NOMO-1 (cell line): Measurements from ENCODE around the gene HECW1.
"Not testable (repeated sequence)": the region's sequence is repeated elsewhere in the genome, so short reads cannot be mapped to it uniquely, and the experiment has no call there.

Source experiments
- DNase-seq, 2 experiments: peaks; one replicate each; lab custom pipeline; 2025; ENCODE audit not compliant: unreplicated experiment in 2 of 2; lab: John Stamatoyannopoulos, UW

HECW1 gene

GRCh38 chr7:43111630-43112458, 603 bp upstream of the HECW1 start:
- no peak for DNase-seq

DNA sequence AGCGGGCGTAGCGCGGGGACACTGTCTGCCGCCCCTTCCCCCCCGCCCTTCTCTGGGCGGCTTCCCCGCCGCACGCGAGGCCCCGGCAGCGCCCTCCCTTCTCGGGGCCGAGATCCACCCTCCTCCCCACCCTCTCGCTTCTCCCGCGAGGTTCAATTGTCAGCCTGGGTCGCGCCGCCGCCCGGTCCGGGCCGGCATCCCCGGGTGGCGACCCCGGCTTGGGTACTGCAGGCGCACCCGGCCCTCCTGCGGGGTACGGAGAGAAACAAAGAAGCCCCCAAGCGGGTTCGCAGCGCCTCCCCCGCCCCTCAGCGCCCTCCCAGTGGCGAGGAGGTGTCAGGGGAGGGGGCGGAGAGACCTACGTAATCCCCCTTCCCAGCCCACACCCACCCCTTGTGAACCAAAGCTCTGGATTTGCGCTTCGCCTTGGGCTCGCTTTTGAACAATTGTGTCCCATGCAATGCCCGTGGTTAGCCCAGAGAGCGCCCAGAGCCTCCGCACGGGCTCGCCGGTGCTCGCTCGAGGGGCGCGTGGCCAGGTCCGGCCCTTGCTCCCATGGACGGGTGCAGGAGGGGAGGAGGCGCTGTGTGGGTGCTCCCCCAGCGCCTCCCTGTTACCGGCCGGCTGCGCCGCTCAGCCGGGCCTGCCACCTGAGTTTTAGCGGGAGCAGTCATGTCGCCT, 634 bp downstream of the HECW1 start:
- DNase-seq, result no peak

- no peak for DNase-seq
Observed at GRCh38 chr7:43113622-43114457, 1.4 kb downstream of the HECW1 start.

DNA sequence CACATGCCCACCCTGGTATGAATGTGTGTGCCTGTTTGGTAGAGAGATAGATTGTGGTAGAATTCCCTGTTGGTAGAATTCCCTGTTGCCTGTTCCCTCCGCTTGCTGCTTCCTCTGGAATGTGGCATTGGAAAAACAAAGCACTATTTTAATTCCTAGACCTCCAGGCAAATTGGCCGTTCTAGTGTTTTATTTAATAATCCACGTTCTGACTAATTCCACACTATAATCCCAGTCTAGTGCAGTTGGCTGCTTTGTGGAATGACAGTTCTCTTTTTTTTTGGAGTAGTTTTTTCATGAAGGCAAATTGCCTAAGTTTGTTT, 2.0 kb downstream of the HECW1 start:
- no peak for DNase-seq

GRCh38 chr7:43116451-43116850, 4.0 kb downstream of the HECW1 start:
- DNase-seq, result no peak

DNA sequence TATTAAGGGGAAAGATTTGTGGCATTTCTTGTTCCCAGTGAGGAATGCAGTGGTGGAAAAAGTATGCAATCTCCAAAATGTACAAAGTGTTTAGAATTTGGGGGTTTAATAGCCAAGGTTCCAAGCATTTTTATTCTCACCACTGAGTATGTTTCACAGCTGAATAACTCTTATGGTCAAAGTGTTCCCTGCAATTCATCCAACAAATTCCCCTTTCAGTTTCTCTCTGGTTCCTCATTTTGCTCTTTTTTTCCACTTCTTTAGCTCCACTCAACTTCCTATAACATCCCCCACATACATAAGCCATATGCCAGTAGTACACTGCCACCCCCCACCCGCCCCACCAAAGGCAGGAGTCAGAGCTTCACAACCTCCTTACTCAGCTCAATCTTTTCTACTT, 4.6 kb downstream of the HECW1 start:
- DNase-seq, result peak in 1 of 2 experiments; percentile 50

- DNase-seq, result no peak
Observed at GRCh38 chr7:43117861-43118260, 5.4 kb downstream of the HECW1 start.

DNA sequence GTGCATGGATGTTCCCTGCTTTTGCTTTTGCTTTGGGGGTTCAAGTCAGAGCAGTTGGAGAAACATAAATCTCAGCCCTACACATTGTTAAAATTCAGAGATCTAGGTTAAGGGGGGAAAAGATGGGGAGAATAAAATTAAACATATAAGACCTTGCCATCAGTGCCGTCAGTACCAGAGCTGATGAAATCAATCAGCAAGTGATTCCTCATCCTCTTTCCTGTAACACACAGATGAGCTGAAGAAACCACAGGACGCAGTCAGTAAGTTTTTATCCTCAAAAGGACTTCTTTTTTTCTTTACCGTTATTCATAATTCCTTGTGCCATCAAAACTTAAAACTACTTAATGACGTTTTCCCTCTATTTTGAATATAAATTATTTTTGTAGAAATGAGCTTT, 5.9 kb downstream of the HECW1 start:
- DNase-seq, result no peak

GRCh38 chr7:43119371-43120075, 7.1 kb downstream of the HECW1 start:
- DNase-seq, result no peak

- DNase-seq, result no peak
Observed at GRCh38 chr7:43121973-43122372, 9.5 kb downstream of the HECW1 start.

- DNase-seq, result no peak
Observed at GRCh38 chr7:43123457-43123856, 11.0 kb downstream of the HECW1 start.

DNA sequence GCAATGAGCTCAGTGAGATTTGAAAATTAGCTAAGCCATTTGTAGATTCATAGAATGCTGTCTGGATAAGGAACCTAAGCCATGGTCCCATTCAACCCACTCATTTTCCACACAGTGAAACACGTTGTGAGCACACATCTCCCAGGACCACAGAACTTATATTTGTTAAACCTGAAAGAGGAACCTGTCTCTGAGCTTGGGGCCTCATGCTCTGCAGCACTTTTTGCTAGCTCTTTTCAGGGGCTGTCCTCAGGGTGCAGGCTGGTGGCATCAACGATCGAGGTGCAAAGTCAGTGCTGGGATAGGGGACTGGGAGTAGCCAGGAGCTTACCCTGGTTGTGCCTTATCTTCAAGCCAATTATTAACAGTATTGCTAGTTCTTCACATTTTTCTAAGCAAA, 11.9 kb downstream of the HECW1 start:
- DNase-seq, result no peak

DNA sequence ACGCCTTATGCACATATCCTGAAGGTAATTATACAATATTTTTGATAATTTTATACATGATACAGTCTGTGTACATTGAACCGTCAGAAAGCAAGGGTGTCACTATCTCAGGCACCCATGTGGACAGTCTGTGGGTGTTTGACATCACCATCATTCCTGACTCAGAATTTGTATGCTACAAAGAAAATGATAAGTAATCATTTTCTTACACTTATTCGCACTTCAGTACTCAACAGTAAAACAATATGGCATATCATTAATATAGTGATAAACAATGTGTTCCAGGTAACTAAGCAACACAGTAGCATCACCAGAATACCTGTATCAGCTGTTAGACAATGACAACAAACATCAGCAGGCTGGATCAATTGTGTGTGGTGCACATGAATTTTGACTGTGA, 17.9 kb downstream of the HECW1 start:
- no peak for DNase-seq

DNA sequence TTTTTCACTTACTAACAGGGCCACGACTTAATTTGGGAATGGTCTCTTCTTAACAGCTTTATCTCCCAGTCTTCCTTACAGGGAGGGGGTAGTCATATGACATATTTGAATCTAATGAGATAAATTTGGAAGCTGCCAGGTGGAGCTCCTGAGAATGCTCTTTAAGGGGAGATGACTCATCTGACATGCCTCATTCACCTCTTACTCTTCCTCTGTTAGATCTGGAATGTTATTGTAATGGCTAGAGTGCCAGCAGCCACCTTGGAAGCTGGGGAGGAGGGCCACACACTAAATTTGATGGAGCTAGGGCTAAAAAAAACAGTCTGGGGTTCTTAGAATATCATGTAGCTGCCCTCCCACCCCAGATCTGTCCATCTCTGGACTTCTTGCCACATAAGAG, 22.7 kb downstream of the HECW1 start:
- no peak for DNase-seq

- no peak for DNase-seq
Observed at GRCh38 chr7:43136064-43136463, 23.6 kb downstream of the HECW1 start.

DNA sequence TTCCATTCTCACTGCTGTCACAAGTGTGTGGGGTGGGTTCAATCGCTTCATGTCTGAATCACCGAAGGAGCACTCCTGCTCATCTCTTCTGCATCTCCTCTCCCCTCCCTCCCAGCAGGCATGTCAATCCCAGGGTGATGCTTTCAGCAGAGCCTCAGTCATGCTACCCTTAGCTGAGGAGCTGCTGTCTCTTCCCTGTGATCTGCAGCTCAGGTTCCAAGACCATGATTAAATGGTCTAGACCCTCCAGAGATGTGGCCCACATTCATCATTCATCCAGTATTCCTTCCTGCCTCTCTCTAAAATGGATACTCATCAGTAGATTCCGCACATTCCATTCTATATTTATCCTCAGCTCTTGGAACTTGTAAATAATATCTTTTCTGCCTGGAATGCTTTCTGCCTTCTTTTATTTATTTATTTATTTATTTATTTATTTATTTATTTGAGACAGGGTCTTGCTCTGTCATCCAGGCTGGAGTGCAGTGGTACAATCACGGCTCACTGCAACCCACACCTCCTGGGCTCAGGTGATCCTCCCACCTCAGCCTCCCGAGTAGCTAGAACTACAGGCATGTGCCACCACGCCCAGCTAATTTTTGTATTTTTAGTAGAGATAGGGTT, 24.8 kb downstream of the HECW1 start:
- not testable (repeated sequence) for DNase-seq

DNA sequence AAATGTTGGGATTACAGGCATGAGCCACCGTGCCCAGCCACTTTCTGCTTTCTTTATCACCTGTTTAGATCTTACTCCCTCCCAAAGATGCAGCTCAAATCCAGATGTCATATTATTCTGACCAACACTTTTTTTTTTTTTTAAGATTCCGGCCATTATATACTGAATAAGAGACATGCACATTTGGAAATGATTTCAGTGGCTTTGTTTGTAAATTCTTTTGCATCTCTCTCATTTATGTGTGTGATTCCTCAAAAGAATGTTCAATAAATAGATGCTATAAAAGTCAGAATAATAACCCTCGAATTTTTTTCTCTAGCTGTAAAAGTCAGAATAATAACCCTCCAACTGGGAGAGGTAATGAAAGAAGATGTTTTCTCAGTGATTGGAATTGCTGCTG, 25.4 kb downstream of the HECW1 start:
- DNase-seq, result no peak

GRCh38 chr7:43138710-43139109, 26.3 kb downstream of the HECW1 start:
- DNase-seq, result no peak

DNA sequence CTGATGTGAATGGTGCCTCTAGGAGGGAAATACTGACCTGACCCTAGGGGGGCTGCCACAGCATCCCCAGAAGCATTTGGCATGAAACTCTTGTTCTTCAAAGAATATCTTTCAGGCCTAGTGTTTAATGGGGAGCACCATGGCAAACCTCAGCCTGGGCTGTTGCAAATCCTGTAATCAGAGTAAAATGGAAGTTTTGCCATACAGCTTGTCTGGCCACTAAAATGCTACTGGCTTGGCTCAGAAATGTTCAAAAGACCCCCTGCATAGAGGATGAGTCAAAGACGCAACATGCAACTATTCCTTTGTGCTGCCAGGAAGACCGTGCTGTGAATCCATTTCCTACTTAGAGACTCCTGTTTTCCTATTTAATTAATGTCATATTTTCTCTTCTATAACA, 26.7 kb downstream of the HECW1 start:
- DNase-seq, result no peak

- DNase-seq, result no peak
Observed at GRCh38 chr7:43140186-43140585, 27.7 kb downstream of the HECW1 start.

GRCh38 chr7:43141091-43141490, 28.6 kb downstream of the HECW1 start:
- DNase-seq, result no peak
